Globus pallidus (tissue), 1 donor: ENCODE results near the gene CWF19L1.

ENCODE experiments used
- DNase-seq: peaks from one replicate; pipeline ENCODE4 v3.0.0-alpha.2; 2015; ENCODE audit warnings: low spot score

The CWF19L1 gene

DNA sequence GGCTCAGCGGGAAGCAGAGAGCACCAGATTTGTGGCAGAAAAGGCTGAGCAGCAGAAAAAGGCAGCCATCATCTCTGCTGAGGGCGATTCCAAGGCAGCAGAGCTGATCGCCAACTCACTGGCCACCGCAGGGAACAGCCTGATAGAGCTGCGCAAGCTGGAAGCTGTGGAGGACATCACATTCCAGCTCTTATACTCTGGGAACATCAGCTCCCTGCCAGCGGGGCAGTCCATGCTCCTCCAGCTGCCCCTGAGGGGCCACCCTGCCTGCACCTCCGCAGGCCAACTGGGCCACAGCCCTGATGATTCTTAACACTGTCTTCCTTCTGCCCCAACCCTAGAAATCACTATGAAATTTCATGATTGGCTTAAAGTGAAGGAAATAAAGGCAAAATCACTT lies 18.6 kb downstream of the CWF19L1 start:
- no peak for DNase-seq

DNA sequence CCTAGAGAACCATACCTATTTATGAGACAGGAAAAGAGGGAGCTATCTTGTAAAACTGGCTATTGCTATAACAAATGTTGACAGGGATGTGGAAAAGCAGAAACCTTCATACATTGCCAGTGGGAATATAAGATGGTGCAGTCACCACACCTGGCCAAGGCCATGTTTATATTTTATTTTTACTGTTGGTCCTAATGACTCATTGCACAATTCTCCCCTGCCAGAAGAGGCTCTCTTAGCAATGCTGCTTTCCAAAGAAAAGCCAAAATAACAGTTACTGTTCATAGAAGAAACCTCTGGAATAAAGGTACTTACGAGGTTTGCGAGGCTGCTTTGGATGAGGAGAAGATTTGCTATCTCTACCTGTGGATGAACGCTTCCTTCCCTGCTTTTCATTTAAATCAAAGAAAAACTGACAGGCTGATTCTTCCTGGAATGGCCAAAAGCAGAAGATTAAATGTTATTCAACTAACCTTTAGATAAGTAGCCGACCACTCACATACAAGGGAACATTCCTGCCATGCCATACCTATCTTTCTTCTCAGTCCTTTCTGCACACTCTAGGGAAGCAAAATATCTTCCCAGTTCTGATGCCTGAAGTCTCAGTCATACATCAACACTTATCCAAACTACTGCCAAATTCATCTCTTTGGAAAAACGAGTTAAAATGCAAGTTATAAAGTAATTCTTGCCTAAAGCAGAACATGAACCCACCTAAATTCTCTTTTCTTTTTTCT lies 21.8 kb downstream of the CWF19L1 start:
- DNase-seq = no peak

DNA sequence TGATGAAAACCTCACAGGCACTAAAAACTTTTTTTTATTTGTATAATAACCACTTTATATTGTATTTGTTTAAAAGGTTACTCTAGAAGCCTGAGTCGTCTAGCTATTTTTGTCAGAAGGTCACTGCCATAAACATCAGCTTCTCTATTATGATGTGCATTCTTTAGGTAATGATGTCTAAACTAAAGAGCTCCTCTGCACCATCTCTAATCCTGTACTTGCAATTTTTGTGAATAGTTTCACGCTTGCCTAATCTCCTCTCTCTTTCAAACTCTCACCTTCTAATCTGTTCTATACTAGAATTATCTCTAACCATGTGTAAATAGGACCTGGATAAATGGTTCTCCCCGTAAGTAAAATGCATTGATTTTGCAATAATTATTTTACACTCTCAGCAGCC lies 27.6 kb downstream of the CWF19L1 start:
- no peak for DNase-seq

DNA sequence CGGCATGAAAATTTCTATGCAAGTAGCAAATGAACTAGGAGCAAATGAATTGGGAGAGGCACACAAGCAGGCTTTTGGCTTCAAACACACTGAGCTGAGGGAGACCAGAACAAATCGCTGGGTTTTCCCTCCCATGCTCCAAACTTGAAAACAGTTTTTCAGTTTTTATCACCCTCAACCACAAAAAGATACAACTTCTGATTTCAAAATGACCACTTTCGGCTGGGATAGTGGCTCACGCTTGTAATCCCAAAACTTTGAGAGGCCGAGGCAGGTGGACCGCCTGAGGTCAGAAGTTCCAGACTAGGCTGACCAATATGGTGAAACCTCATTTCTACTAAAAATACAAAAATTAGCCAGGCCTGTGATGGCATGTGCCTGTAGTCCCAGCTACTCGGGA lies 29.0 kb downstream of the CWF19L1 start:
- DNase-seq = no peak

DNA sequence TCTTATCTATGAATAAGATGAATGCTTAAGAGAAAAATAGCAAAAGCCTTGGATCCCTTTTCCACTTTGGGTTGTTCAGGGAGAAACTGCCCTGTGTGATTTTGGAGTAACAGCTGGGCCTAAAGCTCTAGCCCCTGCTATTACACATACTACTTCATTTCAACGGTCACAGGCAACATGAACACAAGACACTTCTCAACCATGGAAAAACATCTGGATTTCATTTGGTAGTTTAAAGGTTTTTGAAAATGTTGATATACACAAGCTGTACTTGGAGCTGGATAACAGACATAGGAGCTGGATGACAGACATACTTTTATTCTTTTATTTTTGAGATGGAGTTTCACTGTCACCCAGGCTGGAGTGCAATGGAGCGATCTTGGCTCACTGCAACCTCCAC lies 35.3 kb downstream of the CWF19L1 start:
- DNase-seq = no peak

DNA sequence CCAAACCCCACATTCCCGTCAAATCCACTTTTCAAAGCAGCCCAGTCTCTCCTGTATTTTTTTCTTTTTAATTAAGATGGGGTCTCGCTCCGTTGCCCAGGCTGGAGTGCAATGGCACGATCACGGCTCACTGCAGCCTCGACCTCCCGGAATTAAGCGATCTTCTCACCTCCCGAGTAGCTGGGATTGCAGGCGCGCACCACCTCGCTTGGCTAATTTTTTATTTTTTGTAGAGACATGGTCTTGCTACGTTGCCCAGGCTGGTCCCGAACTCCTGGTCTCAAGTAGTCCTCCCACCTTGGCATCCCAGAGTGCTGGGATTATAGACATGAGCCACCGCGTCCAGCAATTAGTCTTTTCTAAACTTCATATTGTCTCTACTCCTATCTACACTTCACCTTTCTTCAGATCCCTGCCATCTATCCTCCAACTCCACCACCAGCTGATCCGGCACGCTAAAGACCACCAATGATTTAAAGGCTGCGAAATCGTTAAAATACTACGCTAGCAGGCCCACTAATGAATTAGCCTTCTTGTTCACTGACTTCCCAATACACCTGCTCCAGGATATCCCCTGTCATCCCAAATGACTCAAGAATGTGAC lies 37.5 kb downstream of the CWF19L1 start:
- DNase-seq = no peak

DNA sequence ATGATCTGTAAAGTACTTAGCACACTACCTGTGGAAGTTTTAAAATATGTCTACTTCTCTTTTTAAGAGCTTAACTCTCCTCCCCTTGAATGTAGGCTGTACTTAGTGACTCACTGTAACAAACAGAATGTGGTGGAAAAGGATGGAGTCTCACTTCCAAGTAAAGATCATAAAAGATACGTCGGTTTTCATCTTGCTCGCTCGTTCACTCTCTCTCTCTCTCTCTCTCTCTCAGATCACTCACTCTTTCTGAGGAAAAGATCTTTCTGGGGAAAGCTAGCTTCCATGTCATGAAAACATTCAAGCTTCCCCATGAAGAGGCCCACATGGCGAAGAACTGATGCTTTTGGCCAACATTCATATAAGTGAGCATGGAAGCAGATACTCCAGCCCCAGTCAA lies 43.6 kb downstream of the CWF19L1 start:
- no peak for DNase-seq

DNA sequence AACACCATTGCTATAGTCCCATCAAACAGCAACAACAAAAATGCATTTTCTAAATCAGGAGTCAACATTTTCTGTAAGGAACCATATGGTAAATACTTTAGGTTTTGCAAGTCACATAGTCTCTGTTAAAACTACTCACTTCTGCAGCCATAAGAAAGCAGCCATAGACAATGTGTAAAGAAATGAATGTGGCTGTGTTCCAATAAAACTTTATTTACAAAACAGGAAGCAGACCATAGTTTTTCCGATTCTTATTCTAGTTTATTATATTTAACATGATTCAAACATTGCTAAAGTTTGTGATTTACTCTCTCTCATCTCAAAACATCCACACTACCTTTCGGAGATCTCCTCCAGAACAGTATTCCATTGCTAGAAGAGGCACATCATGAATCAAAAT lies 44.9 kb downstream of the CWF19L1 start:
- DNase-seq = no peak

DNA sequence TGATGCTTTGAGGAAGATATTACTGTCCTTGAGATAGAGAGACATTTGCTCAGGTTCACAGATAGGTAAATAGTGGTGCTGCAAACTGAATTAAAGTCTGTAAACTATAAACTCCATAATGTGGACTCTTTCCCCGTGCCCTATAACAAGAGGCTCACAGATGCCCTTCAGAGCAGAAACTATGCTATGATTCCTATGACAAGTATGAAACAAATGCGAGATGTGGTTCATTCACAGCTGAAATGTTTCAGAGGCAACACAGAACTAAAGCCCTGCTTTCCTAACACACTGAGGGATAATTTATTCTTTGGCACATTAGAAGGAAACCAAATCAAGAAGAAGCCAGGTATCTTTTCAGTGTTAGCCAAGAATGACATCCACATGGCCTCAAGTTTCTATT lies 51.4 kb downstream of the CWF19L1 start:
- DNase-seq = no peak

DNA sequence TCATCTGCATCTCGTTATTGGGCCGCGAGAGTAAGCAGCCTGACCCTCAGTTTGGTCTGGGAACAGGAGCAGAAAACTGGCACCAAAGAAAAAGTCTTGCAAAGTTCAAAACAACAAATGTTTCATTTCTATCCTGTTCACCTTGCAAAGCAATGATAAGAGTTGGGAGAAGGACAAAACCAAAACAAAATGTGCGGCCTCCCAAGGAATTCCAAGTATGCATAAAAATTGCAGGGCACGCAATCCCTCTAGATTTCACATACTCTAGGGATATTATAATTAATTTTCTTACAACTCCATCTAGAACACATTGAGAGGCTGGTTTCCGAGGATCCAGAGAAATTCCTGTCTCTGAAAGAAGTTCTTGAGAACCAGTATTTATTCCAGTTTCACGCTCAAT lies 58.1 kb downstream of the CWF19L1 start:
- DNase-seq = no peak

DNA sequence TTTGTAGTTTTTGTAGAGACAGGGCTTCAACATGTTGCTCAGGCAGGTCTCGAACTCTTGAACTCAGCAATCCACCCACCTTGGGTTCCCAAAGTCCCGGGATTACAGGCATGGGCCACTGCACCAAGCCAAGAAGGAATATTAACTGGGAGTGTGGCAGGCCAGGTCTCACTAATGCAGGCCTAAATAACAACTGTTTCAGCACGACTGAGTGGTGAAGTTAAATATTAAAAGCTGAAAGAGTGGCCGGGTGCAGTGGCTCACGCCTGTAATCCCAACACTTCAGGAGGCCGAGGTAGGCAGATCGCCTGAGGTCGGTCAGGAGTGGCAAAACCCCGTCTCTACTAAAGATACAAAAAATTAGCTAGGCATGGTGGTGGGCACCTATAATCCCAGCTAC lies 59.2 kb downstream of the CWF19L1 start:
- DNase-seq = no peak

DNA sequence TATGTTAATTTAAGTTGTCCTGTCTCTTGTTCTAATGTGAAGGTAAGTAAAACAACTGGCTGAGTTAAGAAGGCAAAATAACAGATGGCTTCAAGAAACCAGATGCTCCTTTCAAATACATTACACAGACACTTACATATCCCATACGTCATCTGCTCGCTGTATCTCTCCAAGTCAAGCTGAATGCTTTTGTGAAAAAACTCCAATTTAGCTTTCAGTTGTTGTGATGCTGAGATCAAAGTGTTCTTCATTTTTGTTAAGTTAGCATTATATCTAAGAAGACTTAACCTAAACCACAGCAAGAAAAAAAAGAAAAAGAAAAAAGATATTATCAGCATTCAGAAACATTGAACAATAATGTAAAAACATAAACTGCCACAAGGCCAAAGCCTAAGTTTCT lies 63.1 kb downstream of the CWF19L1 start:
- no peak for DNase-seq

DNA sequence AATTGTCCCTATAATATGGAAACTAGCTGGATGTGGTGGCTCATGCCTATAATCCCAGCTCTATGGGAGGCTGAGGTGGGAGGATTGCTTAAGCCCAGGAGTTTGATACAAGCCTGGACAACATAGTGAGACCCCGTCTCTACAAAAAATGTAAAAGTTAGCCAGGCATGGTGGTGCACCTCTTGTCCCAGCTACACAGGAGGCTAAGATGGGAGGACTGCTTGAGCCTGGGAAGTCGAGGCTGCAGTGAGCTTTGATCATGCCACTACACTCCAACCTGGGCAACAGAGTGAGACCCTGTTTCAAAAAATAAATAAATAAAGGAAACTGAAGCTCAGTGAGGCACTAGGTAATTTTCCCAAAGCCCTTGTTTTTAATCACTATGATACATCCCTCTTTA lies 65.9 kb downstream of the CWF19L1 start:
- no peak for DNase-seq

DNA sequence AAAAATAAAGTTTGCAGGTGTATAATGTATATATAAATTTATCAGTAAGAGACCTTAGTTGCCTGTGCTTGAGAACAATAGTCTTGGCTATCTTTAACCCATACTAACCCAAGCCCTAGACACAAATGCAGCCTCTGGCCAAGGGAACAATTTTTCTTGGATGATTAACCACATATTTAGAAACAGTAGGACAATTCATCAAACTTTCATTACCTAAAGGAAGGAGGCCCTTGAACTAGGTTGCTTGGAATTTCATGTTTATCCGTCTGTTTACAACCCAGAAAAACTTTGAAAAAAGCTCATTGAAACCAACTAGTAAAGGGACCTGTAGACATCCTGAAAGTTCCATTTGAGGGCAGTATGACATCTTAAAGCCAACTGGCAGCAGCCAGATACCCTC lies 72.7 kb downstream of the CWF19L1 start:
- no peak for DNase-seq

DNA sequence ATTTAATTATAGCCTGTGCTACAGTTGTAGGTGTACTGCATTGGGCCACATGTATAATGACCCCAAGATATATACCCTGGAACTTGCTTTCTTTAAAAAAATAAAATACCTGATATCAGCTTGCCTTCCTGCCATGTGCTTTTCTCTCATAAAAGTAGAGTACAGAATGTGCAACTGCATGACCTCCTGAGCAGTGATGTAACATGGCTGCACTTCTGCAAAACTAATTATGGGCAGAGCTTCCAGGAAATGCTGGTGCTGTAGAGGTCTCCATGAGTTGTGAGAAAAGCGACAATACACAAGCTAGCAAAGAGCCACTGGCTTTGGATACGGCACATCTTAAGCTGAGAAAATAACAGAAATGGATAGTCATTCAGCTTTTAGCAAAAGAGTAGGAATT lies 75.1 kb downstream of the CWF19L1 start:
- DNase-seq = peak; percentile 11

DNA sequence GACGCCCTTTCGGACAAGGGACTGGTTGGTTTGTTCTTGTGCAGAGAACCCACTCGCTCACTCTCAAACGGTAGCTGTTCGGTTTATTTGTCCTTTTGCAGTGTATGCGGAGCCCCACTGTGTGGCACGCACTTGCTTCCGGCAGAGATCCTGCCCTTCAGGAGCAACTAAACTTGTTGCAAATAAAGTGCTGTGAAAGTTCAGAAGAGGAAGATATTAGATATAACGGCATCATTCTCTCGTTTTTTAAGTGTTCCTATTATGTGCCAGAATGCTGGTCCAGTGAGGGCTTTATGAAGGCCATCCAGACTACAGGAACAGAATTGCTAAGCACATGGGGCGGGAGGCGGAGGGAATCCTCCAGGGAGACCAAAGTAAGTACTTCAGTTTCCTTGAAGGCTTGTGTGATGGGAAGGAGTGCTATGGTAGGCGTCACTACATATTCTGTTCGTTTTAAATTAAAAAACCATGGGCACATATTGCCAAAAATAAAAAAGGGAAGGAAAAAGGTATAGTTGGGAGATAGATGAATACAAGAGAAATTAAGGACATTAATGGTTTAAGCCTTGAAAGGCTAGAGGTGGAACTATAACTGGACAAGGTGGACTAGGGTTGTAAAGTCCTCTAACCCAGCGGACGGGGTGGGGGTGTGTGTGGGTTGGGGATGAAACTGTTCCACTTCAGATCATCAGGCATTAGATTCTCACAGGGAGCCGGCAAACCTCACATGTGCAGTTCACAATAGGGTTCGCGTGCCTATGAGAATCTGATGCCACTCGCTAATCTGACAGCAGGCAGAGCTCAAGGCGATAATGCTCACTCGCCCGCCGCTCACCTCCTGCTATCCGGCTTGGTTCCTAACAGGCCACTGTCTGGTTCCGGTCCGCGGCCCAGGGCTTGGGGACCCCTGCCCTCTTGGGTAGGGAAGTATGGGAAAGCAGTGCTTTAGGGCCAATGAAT lies 80.9 kb downstream of the CWF19L1 start:
- no peak for DNase-seq

DNA sequence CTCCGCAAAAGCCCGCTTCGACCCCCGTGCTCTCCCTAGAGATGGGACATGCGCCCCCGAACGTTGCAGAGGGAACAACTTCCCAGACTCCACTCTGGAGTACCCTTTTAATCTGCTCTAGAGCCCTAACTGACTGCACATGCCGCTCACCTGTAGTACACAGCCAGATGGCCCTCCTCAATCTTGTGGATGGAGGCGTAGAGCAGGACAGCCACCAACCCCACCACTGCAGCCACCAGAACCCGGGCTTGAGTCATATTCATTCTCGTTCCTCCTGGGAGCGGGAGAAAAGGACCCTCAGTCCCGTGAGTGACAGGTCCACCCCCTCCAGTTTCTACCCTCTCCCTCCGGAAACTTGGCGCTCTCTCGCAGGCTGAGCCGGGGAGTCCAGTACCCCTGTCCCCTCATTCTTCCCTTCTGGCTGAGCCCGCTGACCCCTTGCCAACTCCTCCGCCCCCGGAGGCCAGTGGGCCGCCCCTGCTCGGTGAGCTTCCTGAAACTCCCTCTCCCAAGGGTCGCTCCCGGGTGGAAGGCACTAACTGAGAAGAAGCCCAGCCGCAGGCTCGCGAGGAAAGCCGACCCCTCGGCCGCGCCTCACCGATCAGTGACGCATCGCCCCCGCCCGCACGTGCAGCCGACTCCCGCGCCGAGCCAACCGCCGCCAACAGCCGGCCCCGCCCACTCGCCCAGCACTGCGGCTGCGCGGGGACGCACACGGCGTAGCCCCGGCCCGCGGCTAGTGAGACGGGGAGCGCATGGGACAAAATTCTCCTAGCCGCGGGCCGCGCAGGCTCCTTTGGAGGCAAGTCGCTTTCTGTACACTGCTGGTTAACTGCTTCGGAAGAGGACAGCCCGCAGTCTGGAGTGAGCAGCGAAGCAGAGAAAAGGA lies 81.8 kb downstream of the CWF19L1 start, which contains the start of gene ERLIN1:
Gene ERLIN1, minus strand, starts transcription at position 666 of the 889 bp plus-strand sequence. Its CDS starts 403 bp downstream, at position 263.
- DNase-seq = peak; percentile 90

DNA sequence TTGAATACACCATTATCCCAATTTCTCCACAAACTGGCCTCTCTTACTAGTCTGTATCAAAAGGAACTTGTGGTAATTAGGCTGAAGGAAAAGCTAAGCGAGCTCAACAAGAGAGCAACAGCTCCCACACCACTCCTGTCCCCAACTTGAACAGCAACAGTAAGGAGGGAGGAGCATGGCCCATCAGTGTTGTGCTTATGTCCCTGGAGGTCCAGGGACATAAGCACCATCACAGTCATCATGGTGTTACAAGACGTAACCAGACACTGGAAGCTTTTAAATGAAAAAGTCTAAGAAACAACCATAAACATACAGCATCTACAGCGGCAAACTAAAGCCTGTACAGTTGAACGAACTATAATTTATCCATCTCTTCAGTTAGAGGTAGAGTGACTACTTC lies 82.6 kb downstream of the CWF19L1 start:
- peak; percentile 4 for DNase-seq

DNA sequence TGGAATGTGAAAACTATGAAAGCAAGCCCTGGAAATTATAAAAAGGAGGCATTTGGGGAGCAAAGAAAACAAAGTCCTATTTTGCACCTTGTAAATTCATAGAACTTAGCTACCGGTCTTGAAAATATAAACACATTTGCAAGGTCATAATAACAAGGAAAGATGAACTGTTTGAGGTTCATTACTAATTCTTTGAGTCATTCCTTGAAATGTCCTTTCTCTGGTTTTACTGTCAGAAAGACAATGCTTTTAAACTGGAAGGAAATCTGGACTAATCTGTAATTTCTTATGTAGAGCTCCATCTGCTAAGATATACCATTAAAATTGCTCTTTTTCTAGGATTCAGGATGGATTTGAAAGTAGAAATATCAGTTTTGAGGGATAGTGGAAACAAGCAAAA lies 83.0 kb downstream of the CWF19L1 start:
- DNase-seq = no peak

DNA sequence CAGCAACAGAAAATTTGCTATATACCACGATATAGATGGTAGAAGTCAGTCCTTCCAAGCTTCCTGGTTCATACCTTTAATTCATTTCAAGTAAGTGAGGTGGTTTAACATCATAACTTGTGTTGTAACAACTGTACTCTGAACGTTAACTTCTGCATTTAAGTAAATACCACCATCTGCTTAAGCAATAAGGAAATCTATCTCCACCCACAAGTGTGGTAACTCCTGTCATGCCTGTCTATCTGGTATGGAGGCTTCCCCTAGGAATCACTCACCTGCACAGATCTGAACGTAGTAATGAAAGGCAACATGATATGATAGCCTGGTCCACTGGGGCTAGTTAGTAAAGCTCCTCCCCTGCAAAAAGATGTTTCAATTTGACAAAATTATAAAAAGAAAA lies 84.0 kb downstream of the CWF19L1 start:
- no peak for DNase-seq

DNA sequence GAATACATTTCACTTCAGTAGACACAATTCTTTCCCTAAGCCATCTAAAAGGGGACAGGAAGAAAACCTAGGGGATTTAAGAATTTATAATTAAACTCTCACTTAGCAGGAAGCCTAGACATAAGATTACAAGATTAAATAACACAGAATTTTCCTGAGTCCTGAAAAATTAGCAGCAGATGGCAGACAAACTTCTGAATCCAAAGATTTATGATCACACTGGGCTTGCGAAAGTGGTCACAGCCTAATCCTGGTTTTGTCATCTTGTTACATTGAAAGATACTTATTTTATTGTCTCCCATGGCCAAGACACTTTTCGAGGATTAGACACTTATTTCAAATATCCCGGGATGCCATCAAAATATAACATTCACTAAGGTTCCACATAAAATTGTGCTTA lies 84.5 kb downstream of the CWF19L1 start:
- no peak for DNase-seq
